Amniotic epithelial cell (primary cell): ENCODE results near the gene TMIGD2.
"Not testable (repeated sequence)": the region's sequence is repeated elsewhere in the genome, so short reads cannot be mapped to it uniquely, and the experiment has no call there.

Source experiments
- DNase-seq: peaks from one replicate; pipeline ENCODE4 v3.0.0-alpha.2; 2010; ENCODE audit warnings: low read depth

TMIGD2 gene

GRCh38 chr19:4302243-4302640, at the start of gene TMIGD2:
Gene TMIGD2, minus strand, starts transcription at chr19:4302389. Its CDS starts 4 bp downstream, at chr19:4302385.
- no peak for DNase-seq

- DNase-seq, result no peak
Observed at GRCh38 chr19:4350726-4351125, 48.5 kb upstream of the TMIGD2 start.

GRCh38 chr19:4350111-4350510, 47.9 kb upstream of the TMIGD2 start:
- DNase-seq, result no peak

- not testable (repeated sequence) for DNase-seq
Observed at GRCh38 chr19:4349225-4349624, 47.0 kb upstream of the TMIGD2 start.

- no peak for DNase-seq
Observed at GRCh38 chr19:4347521-4347920, 45.3 kb upstream of the TMIGD2 start.

- DNase-seq, result no peak
Observed at GRCh38 chr19:4346020-4346383, 43.8 kb upstream of the TMIGD2 start.

- DNase-seq, result no peak
Observed at GRCh38 chr19:4345342-4346019, 43.3 kb upstream of the TMIGD2 start.

GRCh38 chr19:4343370-4344307, 41.5 kb upstream of the TMIGD2 start, which contains the start of gene MPND:
Gene MPND, plus strand, starts transcription at chr19:4343562. Its CDS starts 32 bp downstream, at chr19:4343594.
- peak; percentile 68 for DNase-seq

GRCh38 chr19:4342615-4343369, 40.6 kb upstream of the TMIGD2 start:
- peak; percentile 100 for DNase-seq

GRCh38 chr19:4342314-4342614, 40.1 kb upstream of the TMIGD2 start:
- DNase-seq, result peak; percentile 82

GRCh38 chr19:4338441-4339355, 36.5 kb upstream of the TMIGD2 start, which contains the start of gene STAP2:
Gene STAP2, minus strand, starts transcription at chr19:4338827. Its CDS starts 74 bp downstream, at chr19:4338753.
- DNase-seq, result peak; percentile 40

- DNase-seq, result peak; percentile 15
Observed at GRCh38 chr19:4337906-4338440, 35.8 kb upstream of the TMIGD2 start.

GRCh38 chr19:4334929-4335570, 32.9 kb upstream of the TMIGD2 start:
- DNase-seq, result no peak

GRCh38 chr19:4329858-4330257, 27.7 kb upstream of the TMIGD2 start:
- no peak for DNase-seq

- DNase-seq, result not testable (repeated sequence)
Observed at GRCh38 chr19:4328991-4329681, 26.9 kb upstream of the TMIGD2 start.

GRCh38 chr19:4328243-4328990, 26.2 kb upstream of the TMIGD2 start:
- peak; percentile 81 for DNase-seq

GRCh38 chr19:4327877-4328242, 25.7 kb upstream of the TMIGD2 start:
- DNase-seq, result no peak

GRCh38 chr19:4327252-4327876, 25.2 kb upstream of the TMIGD2 start:
- DNase-seq, result peak; percentile 39

- DNase-seq, result no peak
Observed at GRCh38 chr19:4326837-4327251, 24.7 kb upstream of the TMIGD2 start.
